ENCODE measurements around the gene KIF18B.

DNA sequence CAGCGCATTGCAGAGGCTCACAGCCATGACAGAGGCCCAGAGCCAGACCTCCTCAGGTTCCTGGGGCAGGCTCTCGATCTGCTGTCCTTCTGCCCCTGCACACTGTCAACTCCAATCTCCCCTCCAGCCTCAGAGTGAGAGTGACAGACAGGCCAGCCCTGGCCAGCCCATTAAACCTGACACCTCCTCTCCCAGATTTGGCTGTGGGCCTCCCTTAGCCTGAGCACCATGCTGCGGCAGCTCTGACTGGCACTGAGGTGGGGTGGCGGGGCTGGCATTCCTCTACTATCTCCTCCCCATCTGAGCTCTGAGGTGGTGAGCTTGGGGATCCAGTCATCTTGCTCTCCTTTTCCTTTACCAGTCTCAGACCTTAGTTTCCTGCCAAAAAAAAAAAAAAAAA is 36.0 kb upstream of the KIF18B start:
- TF ChIP-seq, protein P1, sequence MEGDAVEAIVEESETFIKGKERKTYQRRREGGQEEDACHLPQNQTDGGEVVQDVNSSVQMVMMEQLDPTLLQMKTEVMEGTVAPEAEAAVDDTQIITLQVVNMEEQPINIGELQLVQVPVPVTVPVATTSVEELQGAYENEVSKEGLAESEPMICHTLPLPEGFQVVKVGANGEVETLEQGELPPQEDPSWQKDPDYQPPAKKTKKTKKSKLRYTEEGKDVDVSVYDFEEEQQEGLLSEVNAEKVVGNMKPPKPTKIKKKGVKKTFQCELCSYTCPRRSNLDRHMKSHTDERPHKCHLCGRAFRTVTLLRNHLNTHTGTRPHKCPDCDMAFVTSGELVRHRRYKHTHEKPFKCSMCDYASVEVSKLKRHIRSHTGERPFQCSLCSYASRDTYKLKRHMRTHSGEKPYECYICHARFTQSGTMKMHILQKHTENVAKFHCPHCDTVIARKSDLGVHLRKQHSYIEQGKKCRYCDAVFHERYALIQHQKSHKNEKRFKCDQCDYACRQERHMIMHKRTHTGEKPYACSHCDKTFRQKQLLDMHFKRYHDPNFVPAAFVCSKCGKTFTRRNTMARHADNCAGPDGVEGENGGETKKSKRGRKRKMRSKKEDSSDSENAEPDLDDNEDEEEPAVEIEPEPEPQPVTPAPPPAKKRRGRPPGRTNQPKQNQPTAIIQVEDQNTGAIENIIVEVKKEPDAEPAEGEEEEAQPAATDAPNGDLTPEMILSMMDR (IDR thresholded peaks at IDR 0.05) = no peak
- TF ChIP-seq POLR2A (IDR thresholded peaks at IDR 0.05) = no peak
